A172 (cell line): ENCODE results near the gene RAB43. TPM values are rescaled to one million over a fixed set of nuclear protein-coding genes. Genes with fewer than 3 reads are reported as not detected.
"Not testable (repeated sequence)": the region's sequence is repeated elsewhere in the genome, so short reads cannot be mapped to it uniquely, and the experiment has no call there.

Source experiments
- DNase-seq: peaks from one replicate; pipeline ENCODE4 v3.0.0-alpha.2; 2015; ENCODE audit warnings: low spot score
- total RNA-seq: library from RNA; depleted of rRNA; stranded (reverse); fragments of >200 nt; shearing (Covaris generic); gene quantifications from 2 replicates; pipeline ENCODE4 v1.2.3, GENCODE V29; 2014

The RAB43 gene
- total RNA-seq, 1 experiment from 2014 or later: 19.8 TPM

DNA sequence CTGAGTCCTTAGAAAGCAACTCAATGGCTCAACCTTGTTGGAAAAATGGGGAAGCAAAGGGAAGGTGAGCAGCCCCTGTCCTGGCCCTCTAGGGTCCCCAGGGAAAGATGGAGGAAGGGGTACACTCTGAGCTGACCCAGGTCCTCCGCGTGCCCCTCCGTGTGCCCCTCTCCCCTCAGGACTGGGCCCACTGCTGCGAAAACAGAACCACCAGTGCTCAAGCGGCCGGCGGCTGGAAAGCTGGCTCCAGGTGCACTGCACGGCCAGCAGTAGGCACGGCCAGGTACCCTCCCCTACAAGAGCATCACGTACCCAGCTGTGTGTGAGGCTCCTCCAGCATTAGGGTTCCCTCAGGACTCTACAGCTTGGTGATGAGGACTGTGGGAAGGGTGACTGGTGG lies 26.3 kb downstream of the RAB43 start:
- DNase-seq: no peak

DNA sequence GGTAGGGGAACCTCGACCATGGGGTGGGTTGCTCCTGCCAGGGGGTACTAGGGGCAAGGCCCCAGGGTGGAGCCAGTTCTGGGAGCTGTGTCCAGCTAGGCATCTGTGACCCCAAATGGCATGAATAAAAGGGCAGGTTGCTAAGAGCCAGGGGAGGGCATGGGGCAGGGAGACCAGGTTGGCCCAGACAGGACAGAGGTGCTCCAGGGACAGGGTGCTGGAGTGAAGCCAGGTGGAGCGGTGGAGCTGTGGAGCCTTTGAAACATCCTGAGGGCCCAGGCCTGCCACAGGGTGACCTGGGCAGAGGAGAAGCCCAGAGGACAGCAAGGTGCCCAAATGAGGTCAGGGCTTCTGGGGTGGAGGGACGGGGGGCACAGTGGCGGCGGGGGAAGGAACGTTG lies 33.3 kb downstream of the RAB43 start:
- not testable (repeated sequence) for DNase-seq

DNA sequence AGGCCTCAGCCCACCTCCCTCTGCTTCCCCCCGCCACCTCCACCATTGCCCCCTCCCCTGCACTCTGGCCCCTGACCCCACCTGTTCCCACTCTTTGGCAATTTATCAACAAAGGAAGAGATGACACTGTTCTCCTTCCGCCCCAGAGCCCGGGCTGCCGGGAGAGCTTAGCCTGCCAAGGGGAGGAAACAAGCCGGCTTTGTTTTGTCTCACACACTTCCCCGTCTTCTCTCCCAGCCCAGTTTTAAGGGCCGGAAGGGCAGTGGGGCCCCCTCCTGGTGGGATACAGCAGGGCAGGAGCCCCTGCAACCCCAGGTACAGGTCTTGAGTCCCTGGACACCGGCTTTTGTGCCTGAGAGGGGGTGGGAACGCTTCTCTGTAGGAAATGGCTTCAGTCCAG lies 33.7 kb downstream of the RAB43 start:
- not testable (repeated sequence) for DNase-seq

DNA sequence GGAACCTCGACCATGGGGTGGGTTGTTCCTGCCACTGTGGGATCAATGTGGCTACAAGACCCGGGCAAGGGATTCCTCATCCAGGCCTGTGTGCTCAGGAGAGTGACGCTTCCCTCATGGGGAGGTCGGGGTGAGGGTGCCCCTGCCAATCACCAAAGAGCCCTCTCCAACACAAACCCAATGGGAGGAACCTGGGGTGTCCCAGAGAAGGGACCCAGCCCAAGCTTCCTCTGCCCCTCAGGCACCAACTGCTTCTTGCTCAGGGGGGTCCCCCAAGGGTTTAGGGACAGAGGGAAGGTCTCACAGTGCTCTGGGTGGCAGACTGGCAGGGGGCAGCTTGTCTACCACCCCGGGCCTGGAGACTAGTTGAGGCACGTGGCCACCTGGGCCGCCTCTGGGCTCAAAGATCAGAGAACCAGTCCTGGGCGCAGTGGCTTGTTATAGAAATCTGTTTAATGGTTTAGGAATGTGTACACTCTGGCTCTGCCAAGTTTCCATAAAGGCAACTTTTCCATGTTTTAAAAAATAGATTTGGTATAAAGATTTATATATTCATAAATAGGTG lies 34.4 kb downstream of the RAB43 start:
- DNase-seq: no peak

DNA sequence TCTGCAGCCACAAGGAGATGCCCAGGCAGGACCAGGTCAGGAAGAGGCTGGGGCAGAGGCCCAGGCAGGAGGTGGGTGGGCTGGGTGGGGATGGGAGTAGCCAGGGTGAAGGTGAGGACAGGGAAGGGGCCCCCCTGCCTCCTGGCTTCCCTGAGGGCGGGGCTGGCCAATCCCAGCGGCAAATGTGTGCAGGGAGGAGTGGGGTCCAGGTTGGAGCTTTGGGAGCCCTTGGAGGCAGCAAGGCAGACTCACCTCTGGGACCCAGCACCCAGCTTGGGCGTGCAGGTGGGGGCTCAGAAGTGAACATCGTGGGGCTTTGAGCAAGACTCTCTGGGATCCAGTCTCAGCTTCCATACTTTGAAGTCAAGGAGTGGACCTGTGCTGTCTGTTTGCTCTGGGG lies 35.8 kb downstream of the RAB43 start:
- DNase-seq: no peak

DNA sequence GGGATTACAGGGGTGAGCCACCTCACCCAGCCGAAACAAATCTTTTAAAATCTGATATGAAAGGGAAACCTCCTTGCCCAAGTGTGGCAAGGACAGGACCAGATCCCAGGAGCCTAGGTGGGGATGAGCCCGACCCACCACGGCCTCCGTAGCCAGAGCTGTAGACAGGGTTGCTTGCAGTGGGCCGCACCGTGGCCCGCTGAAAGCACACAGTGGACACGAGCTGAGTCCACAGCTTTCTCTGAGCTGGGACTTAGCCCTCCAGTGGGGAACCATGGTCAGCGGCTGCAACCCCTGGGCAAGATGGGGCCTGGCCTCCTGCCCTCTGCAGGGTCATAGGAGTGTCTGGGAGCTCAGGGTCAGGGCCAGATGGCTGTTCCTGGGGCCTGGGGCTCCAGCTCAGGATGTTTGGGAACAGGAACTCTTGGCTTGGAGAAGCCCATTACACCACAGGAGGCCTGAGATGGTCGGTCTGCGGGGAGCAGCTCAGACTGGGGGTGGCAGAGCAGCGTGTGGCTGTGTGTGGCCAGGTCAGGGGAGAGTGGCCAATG lies 36.4 kb downstream of the RAB43 start:
- DNase-seq: no peak

DNA sequence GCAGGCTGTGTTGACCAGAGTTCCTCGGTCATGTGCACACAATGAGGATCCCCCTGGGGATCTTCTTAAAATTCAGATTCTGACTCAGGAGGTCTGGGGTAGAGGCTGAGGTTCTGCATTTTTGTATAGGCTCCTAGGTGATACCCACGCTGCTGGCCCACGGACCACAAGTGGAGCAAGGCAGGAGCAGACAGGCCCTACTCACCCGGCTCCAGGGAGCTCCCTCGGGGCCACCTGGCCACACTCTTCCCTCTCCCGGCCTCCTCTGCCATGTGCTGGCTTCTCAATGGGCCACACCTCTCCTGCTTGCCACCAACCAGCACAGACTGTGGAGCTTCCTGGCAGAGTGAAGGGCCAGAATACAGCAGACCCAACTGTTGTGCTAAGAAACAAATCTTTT lies 37.1 kb downstream of the RAB43 start:
- no peak for DNase-seq

DNA sequence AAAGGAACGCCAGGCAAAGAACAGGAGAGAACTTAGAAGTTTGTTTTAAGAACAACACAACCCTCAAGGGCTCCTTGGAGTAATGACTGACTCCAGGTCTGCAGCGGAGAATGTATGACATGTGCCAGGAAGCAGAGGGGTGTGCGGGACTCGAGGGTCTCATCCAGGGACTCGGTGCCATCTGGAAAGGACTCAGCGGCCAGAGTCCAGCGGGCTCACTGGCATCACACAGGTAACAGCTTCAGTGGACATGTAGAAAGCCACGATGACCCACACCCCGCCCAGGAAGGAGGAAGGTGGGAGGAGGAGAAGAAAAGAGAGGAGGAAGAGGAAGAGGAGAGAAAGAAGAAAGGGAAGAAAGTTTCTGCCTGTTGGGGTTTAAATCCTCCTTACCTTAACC lies 39.6 kb downstream of the RAB43 start:
- DNase-seq: no peak

DNA sequence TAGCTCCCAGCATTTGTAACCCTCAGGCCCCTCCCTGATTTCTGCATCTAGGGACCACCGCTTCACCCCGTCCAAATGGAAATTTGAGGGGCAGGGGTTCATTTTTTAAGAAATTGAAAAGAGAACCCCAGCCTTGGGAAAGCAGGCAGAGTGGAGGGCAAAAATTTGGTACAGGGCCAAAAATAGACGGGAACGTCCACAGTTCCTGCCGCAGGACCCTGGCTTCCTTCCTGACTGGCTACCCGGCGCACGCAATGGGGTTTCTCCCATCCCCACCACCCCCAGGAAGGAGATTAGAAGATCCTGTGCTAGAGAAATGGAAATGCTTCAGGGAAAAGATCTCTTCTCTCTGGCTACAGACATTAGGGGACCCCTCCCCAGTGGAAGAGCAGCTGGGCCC lies 40.1 kb downstream of the RAB43 start:
- DNase-seq: no peak

DNA sequence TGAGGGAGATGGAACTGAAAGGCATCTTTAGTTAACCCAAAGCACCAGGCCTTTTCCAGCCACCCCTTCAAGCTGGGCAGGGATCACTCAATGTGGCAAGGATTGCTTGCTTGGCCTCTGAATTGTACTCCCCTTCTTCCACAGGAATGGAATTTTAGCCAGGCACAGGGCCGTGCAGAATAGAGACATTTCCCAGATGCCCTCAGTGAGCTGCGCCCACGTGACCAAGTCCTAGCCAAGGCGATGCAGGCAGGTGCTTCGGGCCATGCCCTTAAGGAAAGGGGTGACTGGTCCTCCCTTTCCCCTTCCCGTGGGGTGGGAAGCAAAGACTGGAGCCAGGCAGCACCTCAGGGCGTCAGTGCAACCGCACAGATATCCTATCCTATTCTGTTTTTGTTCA lies 43.1 kb downstream of the RAB43 start:
- no peak for DNase-seq

DNA sequence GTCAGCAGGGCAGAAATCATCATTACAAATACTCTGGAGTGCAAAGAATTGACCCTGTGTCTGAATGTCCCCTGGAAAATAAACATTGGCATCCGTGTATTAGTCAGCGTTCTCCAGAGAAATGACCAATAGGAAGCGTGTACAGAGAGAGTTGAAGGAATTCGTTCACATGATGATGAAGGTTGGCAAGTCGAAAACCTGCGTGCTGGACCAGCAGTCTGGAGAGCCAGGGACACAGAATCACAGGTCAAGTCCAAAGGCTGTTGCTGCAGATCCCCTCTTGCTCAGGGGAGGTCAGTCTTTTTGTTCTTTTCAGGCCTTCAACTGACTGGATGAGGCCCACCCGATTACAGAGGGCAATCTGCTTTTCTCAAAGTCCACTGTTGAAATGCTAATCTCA lies 44.4 kb downstream of the RAB43 start:
- no peak for DNase-seq

DNA sequence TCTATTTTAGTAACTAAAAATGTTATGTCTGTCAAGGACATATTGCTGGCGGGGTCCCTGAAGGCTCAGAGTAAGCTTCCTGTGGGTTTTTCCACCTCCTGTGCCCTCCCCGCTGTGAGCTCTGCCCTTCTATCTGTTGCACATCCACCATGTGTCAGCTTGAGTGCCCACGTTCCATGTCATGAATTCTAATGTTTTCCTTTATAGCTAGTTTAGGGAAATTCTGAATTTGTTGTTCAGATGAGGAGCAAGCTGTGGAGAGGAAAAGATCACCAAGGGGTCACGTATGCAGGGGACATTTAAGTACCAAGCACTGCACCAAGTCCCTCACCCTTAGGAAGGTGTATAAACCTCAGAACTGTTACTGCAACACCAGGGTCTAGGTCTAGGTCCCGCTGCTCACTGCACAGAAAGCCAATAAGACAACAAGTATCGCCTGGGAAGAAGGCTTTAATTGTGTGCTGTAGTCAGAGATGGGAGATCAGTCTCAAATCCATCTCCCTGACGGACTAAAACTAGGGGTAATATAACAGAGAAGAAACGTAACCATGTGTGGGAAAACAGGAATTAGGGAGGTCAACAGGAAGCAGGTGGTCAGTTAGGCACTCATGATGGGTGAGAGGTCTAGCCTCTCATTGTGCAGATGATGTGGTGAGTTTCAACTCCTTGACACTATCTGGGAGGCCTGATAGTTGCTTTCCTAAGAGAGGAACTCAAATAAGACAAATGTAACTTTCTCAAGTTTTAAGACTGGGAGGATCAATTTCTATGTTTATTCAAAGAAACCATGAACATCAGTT lies 51.3 kb downstream of the RAB43 start:
- DNase-seq: no peak

DNA sequence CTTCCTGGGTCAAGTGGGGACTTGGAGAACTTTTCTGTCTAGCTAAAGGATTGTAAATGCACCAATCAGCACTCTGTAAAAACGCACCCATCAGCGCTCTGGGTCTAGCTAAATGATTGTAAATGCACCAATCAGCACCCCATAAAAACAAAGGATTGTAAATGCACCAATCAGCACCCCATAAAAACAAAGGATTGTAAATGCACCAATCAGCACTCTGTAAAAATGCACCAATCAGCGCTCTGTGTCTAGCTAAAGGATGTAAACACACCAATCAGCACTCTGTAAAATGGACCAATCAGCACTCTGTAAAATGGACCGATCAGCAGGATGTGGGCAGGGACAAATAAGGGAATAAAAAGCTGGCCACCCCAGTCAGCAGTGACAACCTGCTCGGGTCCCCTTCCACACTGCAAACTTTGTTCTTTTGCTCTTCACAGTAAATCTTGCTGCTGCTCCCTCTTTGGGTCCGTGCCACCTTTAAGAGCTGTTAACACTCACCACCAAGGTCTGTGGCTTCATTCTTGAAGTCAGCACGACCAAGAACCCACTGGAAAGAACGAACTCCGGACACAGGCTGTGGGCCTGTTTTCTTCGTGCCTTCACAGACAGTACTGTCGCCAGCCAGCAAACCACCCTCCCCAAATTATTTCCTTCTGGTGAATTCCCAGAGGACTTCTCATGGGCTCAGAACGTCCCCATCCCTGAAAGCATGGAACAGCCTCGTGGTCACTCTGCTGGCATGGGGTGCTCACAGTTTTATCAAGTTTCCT lies 52.1 kb downstream of the RAB43 start:
- DNase-seq: not testable (repeated sequence)

DNA sequence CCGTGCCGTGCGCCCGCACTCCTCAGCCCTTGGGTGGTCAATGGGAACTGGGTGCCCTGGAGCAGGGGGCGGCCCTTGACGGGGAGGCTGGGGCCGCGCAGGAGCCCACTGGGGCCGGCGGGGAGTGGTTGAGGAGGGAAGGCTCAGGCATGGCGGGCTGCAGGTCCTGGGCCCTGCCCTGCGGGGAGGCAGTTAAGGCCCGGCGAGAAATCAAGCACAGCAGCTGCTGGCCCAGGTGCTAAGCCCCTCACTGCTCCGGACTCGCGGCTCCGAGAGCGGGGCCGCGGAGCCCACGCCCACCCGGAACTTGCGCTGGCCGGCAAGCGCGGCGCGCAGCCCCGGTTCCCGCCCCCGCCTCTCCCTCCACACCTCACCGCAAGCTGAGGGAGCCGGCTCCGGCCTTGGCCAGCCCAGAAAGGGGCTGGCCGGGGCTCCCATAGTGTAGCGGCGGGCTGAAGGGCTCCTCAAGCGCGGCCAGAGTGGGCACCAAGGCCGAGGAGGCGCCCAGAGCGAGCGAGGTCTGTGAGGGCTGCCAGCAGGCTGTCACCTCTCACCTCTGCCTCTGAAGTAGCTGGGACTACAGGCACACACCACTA lies 53.2 kb downstream of the RAB43 start:
- no peak for DNase-seq

DNA sequence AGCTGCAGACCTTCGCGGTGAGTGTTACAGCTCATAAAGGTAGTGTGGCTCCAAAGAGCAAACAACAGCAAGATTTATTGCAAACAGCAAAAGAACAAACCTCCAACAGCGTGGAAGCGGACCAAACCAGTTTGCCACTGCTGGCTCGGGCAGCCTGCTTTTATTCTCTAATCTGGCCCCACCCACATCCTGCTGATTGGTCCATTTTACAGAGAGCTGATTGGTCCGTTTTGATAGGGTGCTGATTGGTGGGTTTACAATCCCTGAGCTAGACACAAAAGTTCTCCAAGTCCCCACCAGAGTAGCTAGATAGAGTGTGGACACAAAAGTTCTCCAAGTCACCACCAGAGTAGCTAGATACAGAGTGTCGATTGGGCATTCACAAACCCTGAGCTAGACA lies 53.9 kb downstream of the RAB43 start:
- DNase-seq: not testable (repeated sequence)

DNA sequence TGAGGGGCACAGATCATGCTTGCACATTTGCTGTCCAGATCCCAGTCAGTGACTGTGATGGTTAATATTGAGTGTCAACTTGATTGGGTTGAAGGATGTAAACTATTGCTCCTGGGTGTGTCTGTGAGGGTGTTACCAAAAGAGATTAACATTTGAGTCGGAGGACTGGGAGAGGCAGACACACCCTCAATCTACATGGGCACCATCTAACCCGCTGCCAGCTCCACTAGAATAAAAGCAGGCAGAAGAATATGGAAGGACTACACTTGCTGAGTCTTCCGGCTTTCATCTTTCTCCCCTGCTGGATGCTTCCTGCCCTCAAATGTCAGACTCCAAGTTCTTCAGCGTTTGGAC lies 55.9 kb downstream of the RAB43 start:
- DNase-seq: no peak

DNA sequence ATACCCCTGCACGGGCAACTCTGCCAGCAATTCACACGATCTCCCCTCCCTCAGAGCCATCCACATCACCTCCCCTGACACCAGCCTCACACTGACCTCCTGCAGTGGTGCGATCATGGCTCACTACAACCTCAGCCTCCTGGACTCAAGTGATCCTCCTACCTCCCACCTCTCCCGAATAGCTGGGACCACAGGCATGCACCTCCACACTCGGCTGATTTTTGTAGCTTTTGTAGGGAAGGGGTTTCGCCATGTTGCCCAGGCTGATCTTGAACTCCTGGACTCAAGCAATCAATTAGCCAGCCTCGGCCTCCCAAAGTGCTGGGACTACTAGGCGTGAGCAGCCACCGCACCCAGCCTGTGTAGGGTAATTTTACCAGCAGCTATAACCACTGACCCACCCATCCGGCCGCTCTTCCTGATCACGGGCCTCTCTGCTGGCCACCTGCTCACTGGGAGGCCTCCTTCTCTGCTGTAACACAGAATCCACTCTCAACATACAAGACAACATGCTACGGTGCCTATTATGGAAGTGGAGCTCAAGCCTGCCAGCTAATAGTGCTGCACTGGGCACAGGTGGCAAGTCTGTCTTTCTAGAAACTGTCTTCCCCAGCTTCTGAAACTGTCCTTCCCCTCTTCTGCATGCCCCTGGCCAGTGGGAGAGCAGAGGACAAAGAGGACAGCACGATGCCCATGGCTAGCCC lies 56.4 kb downstream of the RAB43 start:
- no peak for DNase-seq

DNA sequence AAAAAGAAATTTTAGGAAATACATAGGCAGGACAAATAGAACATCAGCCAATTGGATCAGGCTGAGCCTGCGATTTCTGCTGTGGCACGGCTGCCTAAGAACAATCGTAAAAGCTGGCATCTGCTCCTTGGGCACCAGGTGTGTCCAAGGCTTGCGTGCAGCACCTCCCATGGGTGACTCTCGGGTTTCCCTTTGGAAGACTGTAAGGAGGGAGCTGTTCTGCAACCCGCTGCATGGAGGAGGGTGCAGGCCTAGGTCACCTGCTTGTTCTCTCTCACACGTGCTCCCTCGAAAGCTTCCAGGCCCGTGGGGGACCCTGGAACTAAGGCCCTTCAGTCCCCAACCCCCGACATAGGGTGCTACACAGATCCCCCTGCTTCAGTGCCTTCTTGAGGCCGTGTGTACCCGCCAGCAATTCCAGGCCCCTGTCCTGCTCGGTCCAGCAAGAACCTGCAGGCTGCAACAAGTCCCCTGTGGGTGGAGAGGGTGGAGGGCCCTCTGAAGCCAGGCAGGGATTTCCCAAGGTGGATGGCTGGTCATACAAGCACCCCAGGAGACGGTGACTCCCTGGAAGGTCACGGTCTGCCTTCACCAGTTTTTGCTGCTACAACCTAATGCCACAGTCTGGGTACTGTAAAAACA lies 57.6 kb downstream of the RAB43 start:
- no peak for DNase-seq

DNA sequence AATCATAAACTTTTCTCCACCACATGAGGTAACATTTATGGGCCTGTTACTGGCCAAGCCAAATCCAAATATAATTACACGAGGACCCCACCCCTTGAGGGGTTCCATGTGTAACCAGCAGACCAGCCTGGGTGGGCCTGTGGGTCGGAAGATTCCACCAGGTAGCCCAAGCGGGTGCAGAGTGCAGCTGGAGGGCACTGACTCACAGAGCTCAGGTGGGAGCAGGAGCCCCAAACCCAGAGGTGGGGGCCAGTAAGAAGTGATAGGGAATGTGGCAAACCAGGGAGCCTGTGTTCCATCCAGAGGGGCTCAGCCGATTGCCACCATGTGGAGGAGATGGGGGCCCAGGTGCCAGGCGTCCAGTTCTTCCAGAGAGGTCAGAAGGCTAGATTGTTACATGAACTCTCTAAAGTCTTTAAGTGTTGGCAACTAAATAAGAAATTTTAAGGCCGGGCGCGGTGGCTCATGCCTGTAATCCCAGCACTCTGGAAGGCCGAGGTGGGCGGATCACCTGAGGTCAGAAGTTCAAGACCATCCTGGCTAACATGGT lies 58.4 kb downstream of the RAB43 start:
- no peak for DNase-seq

DNA sequence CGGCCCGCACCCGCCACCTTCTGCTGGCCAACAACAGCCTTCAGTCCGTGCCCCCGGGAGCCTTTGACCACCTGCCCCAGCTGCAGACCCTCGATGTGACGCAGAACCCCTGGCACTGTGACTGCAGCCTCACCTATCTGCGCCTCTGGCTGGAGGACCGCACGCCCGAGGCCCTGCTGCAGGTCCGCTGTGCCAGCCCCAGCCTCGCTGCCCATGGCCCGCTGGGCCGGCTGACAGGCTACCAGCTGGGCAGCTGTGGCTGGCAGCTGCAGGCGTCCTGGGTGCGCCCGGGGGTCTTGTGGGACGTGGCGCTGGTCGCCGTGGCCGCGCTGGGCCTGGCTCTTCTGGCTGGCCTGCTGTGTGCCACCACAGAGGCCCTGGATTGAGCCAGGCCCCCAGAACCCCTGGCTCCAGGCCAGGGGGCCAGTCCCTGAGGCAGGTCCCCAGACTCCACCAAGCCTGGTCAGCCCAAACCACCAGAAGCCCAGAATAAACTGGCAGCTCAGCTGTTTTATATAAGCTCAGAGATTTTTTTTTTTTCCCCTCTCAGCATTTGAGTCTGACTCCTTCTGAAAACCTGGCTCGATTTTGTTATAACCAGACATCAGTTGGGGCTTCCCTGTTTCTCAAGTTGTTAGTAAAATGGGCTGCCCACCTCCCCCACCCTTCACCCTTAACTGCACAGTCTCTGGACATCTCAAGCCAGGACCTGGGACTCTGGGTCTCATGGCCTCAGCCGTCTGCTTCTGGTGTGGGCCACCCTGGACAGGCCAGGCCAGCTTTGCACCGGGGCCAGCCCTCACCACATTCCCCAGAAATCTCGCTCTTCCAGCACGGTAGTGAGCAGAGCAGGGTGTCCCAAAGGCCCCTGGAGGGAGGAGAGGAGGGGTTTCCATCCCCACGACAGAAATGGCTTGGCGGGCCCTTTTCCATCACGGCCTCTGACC lies 59.4 kb downstream of the RAB43 start:
- no peak for DNase-seq
